IPS-15b (cell line): ENCODE results near the gene SPATA31C1.
"Not testable (repeated sequence)": the region's sequence is repeated elsewhere in the genome, so short reads cannot be mapped to it uniquely, and the experiment has no call there.

Experiments
- H3K27me3 ChIP-seq: one replicate; pipeline ENCODE4 v1.6.1; 2013; ENCODE audit warnings: low read length; ENCODE audit not compliant: control insufficient read depth, insufficient read depth
- H3K36me3 ChIP-seq: one replicate; pipeline ENCODE4 v1.6.1; 2013; ENCODE audit warnings: low read length; ENCODE audit not compliant: control insufficient read depth, insufficient read depth
- H3K4me1 ChIP-seq: one replicate; pipeline ENCODE4 v1.6.1; 2013; ENCODE audit warnings: mild to moderate bottlenecking, low read length; ENCODE audit not compliant: control insufficient read depth, insufficient read depth
- H3K4me3 ChIP-seq: one replicate; pipeline ENCODE4 v1.5.1; 2013; ENCODE audit warnings: low read depth, low read length
- H3K9ac ChIP-seq: one replicate; pipeline ENCODE4 v1.6.1; 2013; ENCODE audit warnings: low read depth, mild to moderate bottlenecking, low read length
- H3K9me3 ChIP-seq: one replicate; pipeline ENCODE4 v1.6.1; 2013; ENCODE audit warnings: mild to moderate bottlenecking, low read length; ENCODE audit not compliant: control insufficient read depth, insufficient read depth

Gene SPATA31C1

DNA sequence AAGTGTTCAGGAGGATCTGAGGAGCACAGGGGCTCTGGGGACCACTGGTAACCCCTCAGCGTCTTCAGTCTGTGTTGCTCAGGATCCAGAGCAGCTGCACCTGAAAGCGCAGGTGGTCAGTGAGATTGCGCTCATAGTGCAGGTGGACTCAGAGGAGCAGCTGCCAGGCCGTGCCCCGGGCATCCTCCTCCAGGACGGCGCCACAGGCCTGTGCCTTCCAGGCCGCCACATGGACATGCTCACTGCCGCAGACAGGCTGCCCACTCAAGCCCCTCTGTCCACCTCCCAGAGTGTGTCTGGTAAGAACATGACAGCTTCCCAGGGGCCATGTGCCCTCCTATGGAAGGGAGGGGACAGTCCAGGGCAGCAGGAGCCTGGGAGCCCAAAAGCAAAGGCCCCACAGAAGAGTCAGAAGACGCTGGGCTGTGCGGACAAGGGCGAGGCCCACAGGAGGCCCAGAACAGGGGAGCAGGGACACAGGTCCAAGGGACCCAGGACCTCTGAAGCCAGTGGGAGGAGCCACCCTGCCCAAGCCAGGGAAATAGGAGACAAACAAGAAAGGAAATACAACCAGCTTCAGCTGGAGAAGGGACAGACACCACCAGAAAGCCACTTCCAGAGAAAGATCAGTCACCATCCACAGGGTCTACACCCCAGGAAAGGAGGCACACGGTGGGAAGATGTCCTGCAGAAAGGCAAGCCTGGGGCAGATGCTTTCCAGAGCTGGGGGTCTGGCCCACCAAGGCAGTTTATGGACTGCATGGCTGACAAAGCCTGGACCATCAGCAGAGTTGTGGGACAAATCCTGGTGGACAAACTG, 29.9 kb upstream of the SPATA31C1 start:
- no peaks in the 10 kb centered on the region for H3K27me3 ChIP-seq
- H3K4me3 ChIP-seq, result no peak overlapping the region
- H3K9me3 ChIP-seq, result no peaks in the 10 kb centered on the region
- no peaks in the 10 kb centered on the region for H3K36me3 ChIP-seq
- no peak overlapping the region for H3K9ac ChIP-seq
- H3K4me1 ChIP-seq, result no peaks in the 10 kb centered on the region

DNA sequence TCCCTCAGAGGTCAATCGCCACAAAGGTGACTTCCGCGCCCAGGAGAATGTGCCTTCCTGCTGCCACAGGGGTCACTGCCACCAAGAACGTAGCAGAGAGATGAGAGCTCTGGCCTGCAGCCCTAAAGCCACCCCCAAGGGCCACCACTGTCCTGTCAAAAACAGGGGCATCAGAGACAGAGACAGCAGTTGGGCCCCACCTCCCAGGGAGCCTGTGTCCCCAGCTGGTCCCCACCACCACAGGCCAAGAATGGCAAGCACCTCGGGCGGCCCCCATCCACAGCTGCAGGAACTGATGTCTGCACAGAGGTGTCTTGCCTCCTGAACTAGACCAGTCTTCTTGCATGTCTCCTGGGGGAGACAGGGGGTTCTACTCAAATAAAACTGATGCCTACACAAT, 29.3 kb upstream of the SPATA31C1 start:
- Histone ChIP-seq H3K4me1 (no peaks in the 10 kb centered on the region), H3K36me3 (no peaks in the 10 kb centered on the region), H3K27me3 (no peaks in the 10 kb centered on the region), H3K4me3 (no peak overlapping the region), H3K9me3 (no peaks in the 10 kb centered on the region), H3K9ac (no peak overlapping the region)

DNA sequence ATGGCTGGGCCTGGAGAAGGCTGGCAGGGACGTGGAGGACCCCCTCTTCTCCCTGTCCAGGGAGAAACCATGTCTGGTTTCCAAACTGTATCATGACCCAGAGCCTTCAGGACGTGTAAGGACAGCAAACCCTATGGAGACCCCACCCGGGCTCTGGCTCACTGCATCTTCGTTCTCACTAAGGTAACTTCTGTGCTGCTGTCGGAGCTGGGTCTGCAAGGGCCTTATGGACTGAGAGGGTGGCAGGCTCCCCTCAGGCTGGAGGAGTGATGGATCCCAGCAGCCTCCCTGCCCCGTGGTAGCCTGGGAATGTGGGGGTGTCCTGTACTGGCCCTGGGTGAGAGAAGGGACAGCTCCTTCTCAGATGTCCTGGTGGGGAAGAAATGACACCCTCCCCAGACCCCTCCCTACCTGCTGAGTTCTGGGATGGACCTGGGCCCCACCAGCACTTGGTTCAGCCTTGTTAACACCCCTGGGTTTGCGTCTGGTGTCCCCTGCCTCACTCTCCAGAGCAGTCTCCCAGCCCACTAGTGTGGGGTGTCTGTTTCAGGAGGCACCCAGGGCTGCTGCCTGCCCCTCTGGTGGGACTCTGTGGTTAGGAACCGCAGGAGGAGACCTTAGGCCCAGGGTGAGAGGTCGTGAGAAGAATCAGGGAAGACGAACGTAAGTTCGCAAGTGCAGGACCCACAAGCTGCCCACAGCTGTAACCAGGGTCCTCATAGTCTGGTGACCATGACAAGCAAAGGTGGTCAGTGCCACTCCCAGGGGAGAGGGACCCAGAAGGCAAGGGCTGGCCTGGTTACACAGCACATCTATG, 28.5 kb upstream of the SPATA31C1 start:
- Histone ChIP-seq H3K9me3 (no peaks in the 10 kb centered on the region), H3K4me3 (no peak overlapping the region), H3K36me3 (no peaks in the 10 kb centered on the region)

DNA sequence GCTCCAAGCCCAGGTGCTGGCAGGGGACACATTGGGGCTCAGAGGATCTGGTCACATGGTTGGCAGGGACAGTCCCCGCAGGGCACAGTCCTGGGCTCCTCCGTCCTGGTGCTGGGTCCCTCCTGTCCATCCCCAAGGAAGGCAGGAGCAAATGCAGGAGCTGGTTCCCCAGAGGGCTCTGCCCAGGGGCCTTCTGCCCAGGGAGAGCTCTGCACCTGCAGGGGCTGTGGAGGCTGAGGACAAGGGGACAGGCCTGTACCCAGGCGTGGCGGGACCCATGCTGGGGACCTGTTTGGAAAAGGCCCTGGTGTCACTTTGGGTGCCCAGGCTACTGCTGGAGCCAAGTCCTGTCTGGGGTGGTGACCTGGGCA, 27.9 kb upstream of the SPATA31C1 start:
- H3K9me3 ChIP-seq, result no peaks in the 10 kb centered on the region
- H3K4me1 ChIP-seq, result no peaks in the 10 kb centered on the region
- H3K9ac ChIP-seq, result no peak overlapping the region
- H3K27me3 ChIP-seq, result no peaks in the 10 kb centered on the region
- no peaks in the 10 kb centered on the region for H3K36me3 ChIP-seq
- no peak overlapping the region for H3K4me3 ChIP-seq

More for the DNA sequence above, 28.5 kb upstream of the SPATA31C1 start:
- Histone ChIP-seq H3K9ac (no peak overlapping the region), H3K4me1 (no peaks in the 10 kb centered on the region), H3K27me3 (no peaks in the 10 kb centered on the region)

DNA sequence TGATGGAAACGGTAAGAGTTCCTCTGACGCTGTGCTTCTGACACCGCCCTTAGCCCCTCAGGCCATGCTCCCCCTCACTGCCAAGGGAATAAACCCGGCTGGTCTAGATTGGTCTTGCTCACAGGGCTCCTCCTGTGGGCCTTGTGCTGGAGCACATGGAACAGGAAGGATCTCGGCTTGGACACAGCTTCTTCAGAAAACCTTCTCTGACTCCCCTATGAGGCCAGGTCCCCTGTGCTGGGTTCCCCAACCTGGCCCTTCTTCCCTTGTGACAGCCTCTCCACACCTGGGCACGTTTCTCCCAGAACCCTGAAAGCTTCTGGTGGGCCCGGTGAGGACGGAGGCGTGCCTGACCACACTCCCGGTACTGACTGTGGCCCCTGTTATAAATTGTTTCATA, 26.9 kb upstream of the SPATA31C1 start:
- no peaks in the 10 kb centered on the region for H3K27me3 ChIP-seq
- H3K9ac ChIP-seq, result no peak overlapping the region
- no peaks in the 10 kb centered on the region for H3K9me3 ChIP-seq
- H3K4me1 ChIP-seq, result no peaks in the 10 kb centered on the region
- H3K4me3 ChIP-seq, result no peak overlapping the region
- no peaks in the 10 kb centered on the region for H3K36me3 ChIP-seq

DNA sequence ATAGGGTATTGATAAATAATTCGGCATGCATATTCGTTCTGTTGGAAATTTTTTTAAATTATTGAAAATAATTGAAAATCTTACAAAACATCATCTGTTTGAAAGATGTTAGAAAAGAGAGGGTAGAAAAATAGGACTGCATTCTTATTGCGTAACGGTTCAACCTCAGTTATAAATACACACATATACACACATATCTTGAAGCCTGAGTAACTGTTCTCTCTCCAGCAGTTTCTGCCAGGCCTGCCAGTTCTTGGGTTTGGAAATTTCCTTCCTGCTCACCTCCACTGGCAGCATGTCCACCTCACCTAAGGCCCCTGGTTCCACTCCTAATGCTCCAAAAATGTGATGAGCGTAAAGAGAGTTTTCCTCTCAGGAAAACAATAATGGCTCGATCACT, 26.0 kb upstream of the SPATA31C1 start:
- H3K36me3 ChIP-seq, result no peaks in the 10 kb centered on the region
- no peaks in the 10 kb centered on the region for H3K27me3 ChIP-seq
- H3K4me3 ChIP-seq, result no peak overlapping the region
- no peaks in the 10 kb centered on the region for H3K9me3 ChIP-seq
- H3K9ac ChIP-seq, result no peak overlapping the region
- no peaks in the 10 kb centered on the region for H3K4me1 ChIP-seq

DNA sequence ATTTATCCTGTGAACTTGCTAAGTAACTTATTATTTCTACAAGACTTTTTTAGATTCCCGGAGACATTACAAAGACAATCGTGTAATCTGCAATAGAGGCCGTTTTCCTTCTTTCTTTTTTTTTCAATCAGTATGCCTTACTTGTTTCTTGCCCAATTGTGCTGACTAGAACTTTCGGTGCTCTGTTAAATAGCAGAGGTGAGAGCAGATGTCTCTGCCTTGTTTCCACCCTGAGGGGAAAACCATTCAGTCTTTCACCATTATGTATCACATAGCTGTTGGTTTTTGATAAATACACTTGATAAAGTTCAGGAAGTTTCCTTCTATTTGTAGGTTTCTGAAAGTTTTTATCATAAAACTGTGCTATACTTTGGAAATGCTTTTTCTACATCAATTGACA, 24.8 kb upstream of the SPATA31C1 start:
- Histone ChIP-seq H3K36me3 (no peaks in the 10 kb centered on the region), H3K4me3 (no peak overlapping the region), H3K4me1 (no peaks in the 10 kb centered on the region), H3K9me3 (no peaks in the 10 kb centered on the region), H3K27me3 (no peaks in the 10 kb centered on the region), H3K9ac (no peak overlapping the region)

DNA sequence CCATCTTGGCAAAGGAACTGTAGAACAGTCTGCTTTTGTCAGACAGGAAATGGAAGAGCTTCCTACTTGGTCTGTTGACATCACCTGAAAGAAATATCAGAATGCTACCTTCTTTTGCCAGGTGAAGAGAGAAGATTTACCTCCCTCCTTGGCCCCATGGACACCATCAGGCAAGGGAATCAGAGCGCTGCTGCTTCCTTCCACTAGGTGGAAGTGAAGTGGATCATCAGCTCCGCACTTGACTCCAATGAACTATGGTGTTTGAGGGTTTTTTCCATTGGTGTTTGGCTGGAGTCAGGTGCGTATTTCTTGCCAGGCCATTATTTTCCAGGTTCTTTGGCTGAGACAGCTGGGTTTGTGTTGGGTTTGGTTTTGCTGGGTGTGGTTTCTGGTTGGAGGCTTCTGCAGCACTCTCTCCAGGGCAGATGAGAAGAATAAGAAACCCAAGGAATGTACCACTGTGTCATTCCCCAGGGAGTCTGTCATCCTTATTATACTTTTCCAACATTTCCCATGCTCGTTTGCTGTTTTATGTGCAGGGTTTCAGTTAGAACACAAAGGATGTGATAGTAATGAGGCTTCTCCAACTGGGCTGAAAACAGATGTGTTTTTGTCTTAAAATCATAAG, 22.6 kb upstream of the SPATA31C1 start:
- no peak overlapping the region for H3K4me3 ChIP-seq
- no peaks in the 10 kb centered on the region for H3K36me3 ChIP-seq
- no peak overlapping the region for H3K9ac ChIP-seq
- H3K4me1 ChIP-seq, result no peaks in the 10 kb centered on the region
- no peaks in the 10 kb centered on the region for H3K27me3 ChIP-seq
- H3K9me3 ChIP-seq, result no peaks in the 10 kb centered on the region

DNA sequence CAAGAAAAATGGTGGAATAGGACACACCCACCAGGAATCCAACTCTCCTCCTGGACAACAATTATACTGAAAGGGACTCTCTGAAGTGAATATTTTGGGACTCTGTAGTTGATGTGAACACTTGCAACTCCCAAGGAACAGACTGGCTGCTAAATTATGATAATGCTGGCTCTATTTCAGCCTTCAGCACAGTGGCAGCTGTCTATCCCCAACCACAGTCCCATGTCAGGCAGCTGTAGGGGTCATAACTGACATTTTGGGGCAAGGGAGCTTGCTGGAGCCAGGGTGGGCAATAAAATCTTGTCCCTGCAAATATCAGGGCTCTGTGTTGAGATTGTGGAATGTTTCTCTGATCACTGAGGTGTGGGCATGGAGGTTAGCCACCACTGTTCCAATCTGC, 20.9 kb upstream of the SPATA31C1 start:
- H3K9me3 ChIP-seq, result peaks cover 3% of the 10 kb centered on the region
- H3K9ac ChIP-seq, result no peak overlapping the region
- no peaks in the 10 kb centered on the region for H3K27me3 ChIP-seq
- H3K4me1 ChIP-seq, result no peaks in the 10 kb centered on the region
- no peaks in the 10 kb centered on the region for H3K36me3 ChIP-seq
- H3K4me3 ChIP-seq, result no peak overlapping the region

DNA sequence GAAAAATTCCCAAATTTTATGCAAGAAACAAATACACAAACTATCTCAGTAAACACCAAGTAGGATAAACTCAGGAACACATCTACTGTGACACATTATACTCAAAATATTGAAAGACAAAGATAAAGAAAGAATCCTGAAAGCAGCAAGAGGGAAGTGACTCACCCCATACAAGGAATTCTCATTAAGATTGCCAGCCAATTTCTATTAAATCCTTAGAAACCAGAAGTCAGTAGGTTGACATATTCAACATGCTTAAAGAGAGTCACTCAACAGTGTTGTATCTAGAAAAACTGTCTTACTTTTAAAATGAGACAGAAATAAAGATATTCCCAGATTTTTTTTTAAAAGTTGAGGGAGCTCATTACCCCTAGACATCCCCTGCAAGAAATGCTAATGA, 19.6 kb upstream of the SPATA31C1 start:
- no peaks in the 10 kb centered on the region for H3K27me3 ChIP-seq
- H3K4me3 ChIP-seq, result no peak overlapping the region
- no peaks in the 10 kb centered on the region for H3K36me3 ChIP-seq
- peaks cover 9% of the 10 kb centered on the region for H3K9me3 ChIP-seq
- no peak overlapping the region for H3K9ac ChIP-seq
- H3K4me1 ChIP-seq, result no peaks in the 10 kb centered on the region

DNA sequence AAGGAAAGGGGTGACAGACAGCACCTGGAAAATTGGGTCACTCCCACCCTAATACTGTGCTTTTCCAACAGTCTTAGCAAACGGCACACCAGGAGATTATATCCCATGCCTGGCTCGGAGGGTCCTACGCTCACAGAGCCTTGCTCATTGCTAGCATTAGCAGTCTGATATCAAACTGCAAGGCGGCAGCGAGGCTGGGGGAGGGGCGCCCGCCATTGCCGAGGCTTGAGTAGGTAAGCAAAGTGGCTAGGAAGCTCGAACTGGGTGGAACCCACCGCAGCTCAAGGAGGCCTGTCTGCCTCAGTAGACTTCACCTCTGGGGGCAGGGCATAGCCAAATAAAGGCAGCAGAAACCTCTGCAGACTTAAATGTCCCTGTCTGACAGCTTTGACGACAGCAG, 15.4 kb upstream of the SPATA31C1 start:
- not testable (repeated sequence) for H3K4me1 ChIP-seq, H3K9me3 ChIP-seq, H3K4me3 ChIP-seq, H3K9ac ChIP-seq, H3K27me3 ChIP-seq, H3K36me3 ChIP-seq
